ENCODE measurements around the gene SHC3. TPM values are rescaled to one million over a fixed set of nuclear protein-coding genes. Genes with fewer than 3 reads are reported as not detected.

Gene SHC3
- total RNA-seq, 1 donor from 2014 or later: 0.13 TPM

- no peak for DNase-seq (ENCODE audit: low read depth in 2 of 2)
These were observed 123.6 kb downstream of the SHC3 start for GRCh38 chr9:89054865-89055495.

- no peak for DNase-seq (ENCODE audit: low read depth in 2 of 2)
These were observed 125.3 kb downstream of the SHC3 start for GRCh38 chr9:89053301-89053700.

- DNase-seq (ENCODE audit: low read depth in 2 of 2): no peak
These were observed 126.0 kb downstream of the SHC3 start for GRCh38 chr9:89052470-89053097.

GRCh38 chr9:89051421-89052025 is 127.1 kb downstream of the SHC3 start:
- DNase-seq (ENCODE audit: low read depth in 2 of 2): no peak

- no peak for DNase-seq (ENCODE audit: low read depth in 2 of 2)
These were observed 129.0 kb downstream of the SHC3 start for GRCh38 chr9:89049646-89050045.

GRCh38 chr9:89048616-89049015 is 130.0 kb downstream of the SHC3 start:
- DNase-seq (ENCODE audit: low read depth in 2 of 2): no peak

GRCh38 chr9:89047667-89048066 is 131.0 kb downstream of the SHC3 start:
- no peak for DNase-seq (ENCODE audit: low read depth in 2 of 2)

GRCh38 chr9:89046832-89047231 is 131.8 kb downstream of the SHC3 start:
- no peak for DNase-seq (ENCODE audit: low read depth in 2 of 2)

GRCh38 chr9:89044881-89045280 is 133.7 kb downstream of the SHC3 start:
- no peak for DNase-seq (ENCODE audit: low read depth in 2 of 2)

- DNase-seq (ENCODE audit: low read depth in 2 of 2): no peak
These were observed 134.5 kb downstream of the SHC3 start for GRCh38 chr9:89044104-89044503.

GRCh38 chr9:89042984-89043383 is 135.6 kb downstream of the SHC3 start:
- no peak for DNase-seq (ENCODE audit: low read depth in 2 of 2)

GRCh38 chr9:89039664-89040063 is 139.0 kb downstream of the SHC3 start:
- DNase-seq (ENCODE audit: low read depth in 2 of 2): no peak

- DNase-seq (ENCODE audit: low read depth in 2 of 2): no peak
These were observed 139.5 kb downstream of the SHC3 start for GRCh38 chr9:89039104-89039465.

- no peak for DNase-seq (ENCODE audit: low read depth in 2 of 2)
These were observed 140.1 kb downstream of the SHC3 start for GRCh38 chr9:89038382-89039103.

- no peak for DNase-seq (ENCODE audit: low read depth in 2 of 2)
These were observed 140.7 kb downstream of the SHC3 start for GRCh38 chr9:89037891-89038290.

GRCh38 chr9:89037346-89037745 is 141.3 kb downstream of the SHC3 start:
- no peak for DNase-seq (ENCODE audit: low read depth in 2 of 2)

- no peak for DNase-seq (ENCODE audit: low read depth in 2 of 2)
These were observed 141.7 kb downstream of the SHC3 start for GRCh38 chr9:89036891-89037290.

- no peak for DNase-seq (ENCODE audit: low read depth in 2 of 2)
These were observed 142.2 kb downstream of the SHC3 start for GRCh38 chr9:89036383-89036782.

- DNase-seq (ENCODE audit: low read depth in 2 of 2): no peak
These were observed 146.0 kb downstream of the SHC3 start for GRCh38 chr9:89032661-89033060.

- DNase-seq (ENCODE audit: low read depth in 2 of 2): no peak
These were observed 146.4 kb downstream of the SHC3 start for GRCh38 chr9:89032173-89032572.

- no peak for DNase-seq (ENCODE audit: low read depth in 2 of 2)
These were observed 148.8 kb downstream of the SHC3 start for GRCh38 chr9:89029788-89030187.

GRCh38 chr9:89026876-89027275 is 151.7 kb downstream of the SHC3 start:
- DNase-seq (ENCODE audit: low read depth in 2 of 2): no peak

- DNase-seq (ENCODE audit: low read depth in 2 of 2): no peak
These were observed 153.1 kb downstream of the SHC3 start for GRCh38 chr9:89025553-89025952.

Data from dermis microvascular lymphatic vessel endothelial cell (primary cell).